ENCODE data around the gene AMACR.

DNA sequence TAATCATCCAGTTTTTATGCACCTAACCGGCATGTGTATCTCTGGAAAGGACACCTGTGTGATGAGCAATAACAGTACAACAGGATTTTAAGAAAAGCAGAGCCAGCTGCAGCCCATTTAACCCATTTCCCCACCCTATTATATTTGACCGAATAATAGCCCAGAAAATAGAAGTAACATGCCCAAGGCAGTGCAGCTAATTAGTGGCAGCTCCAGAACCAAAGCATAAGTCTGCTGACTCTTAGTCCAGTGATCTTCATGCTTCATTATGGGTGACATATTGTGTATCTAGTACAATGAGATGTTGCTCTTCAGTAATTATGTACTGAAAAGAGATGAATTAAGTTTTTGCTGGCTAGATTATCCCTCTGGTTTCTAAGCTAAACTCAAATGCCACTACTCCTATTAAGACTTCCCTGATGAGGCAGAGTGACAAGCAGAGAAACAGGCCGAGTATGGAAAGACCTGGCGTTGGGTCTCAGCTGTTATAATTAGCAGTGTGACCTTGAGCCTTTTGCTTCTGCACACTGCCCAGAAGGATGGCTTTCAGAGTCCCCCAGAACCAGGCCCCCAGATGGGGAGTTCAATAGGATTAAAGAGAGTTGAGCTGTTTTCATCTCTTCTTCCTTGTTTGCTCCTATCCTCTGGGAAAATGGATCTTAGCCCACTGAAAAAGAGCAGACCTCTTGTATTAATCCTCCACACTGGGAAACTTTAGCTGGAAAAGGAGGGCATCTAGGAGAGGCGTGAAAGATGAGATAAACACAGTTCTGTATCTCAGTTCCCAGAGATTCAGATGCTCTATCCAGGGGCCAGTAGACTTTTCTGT, 45.9 kb upstream of the AMACR start:
- TF ChIP-seq POLR2A (IDR thresholded peaks at IDR 0.05; ENCODE audit: low read depth, low read length) (no peak), GATA2 (IDR thresholded peaks at IDR 0.05; ENCODE audit: insufficient read depth, insufficient read length, low read depth, low read length) (no peak), JUN (IDR thresholded peaks at IDR 0.05; ENCODE audit: borderline replicate concordance, insufficient read depth, insufficient read length, low read depth) (no peak), EZH2 (IDR thresholded peaks at IDR 0.05; ENCODE audit: borderline replicate concordance, low read depth, low read length, severe bottlenecking) (no peak), POLR2AphosphoS5 (IDR thresholded peaks at IDR 0.05; ENCODE audit: insufficient read depth, low read depth, low read length) (no peak)
- TF ChIP-seq, protein P1, sequence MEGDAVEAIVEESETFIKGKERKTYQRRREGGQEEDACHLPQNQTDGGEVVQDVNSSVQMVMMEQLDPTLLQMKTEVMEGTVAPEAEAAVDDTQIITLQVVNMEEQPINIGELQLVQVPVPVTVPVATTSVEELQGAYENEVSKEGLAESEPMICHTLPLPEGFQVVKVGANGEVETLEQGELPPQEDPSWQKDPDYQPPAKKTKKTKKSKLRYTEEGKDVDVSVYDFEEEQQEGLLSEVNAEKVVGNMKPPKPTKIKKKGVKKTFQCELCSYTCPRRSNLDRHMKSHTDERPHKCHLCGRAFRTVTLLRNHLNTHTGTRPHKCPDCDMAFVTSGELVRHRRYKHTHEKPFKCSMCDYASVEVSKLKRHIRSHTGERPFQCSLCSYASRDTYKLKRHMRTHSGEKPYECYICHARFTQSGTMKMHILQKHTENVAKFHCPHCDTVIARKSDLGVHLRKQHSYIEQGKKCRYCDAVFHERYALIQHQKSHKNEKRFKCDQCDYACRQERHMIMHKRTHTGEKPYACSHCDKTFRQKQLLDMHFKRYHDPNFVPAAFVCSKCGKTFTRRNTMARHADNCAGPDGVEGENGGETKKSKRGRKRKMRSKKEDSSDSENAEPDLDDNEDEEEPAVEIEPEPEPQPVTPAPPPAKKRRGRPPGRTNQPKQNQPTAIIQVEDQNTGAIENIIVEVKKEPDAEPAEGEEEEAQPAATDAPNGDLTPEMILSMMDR (IDR thresholded peaks at IDR 0.05; ENCODE audit: extremely low read depth in 1 of 2, insufficient read depth in 1 of 2, low read depth in 1 of 2, low read length in 2 of 2): no peak
- TF ChIP-seq, protein P2, sequence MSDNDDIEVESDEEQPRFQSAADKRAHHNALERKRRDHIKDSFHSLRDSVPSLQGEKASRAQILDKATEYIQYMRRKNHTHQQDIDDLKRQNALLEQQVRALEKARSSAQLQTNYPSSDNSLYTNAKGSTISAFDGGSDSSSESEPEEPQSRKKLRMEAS (IDR thresholded peaks at IDR 0.05; ENCODE audit: insufficient read depth, insufficient read length): no peak
